GM19328 (cell line): ENCODE results near the gene PDLIM5.

Experiments
- ATAC-seq: cut with Tn5 transposase; IDR thresholded peaks from one replicate; pipeline ENCODE4 v1.9.1; 2021; ENCODE audit warnings: mild to moderate bottlenecking, moderate library complexity; ENCODE audit not compliant: unreplicated experiment

Gene PDLIM5

DNA sequence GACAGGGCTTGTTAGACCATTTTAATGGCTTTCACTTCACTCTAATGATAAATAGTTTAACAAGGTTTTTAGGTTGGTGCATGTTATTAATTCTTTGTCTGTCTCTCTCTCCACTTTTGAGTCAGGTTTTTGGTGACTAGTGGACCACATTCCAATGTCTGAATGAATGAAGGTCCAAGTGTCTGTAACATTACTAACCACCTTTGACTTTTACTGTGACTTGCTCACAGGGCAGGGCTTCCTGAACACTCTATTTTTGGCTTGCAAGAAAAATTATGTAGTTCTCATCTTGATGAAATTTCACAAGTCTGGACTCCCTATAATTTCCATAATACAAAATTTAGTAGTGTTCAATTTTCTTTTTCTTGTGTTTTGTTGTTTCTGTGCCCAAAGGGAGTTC is 227.2 kb downstream of the PDLIM5 start:
- no peak for ATAC-seq

DNA sequence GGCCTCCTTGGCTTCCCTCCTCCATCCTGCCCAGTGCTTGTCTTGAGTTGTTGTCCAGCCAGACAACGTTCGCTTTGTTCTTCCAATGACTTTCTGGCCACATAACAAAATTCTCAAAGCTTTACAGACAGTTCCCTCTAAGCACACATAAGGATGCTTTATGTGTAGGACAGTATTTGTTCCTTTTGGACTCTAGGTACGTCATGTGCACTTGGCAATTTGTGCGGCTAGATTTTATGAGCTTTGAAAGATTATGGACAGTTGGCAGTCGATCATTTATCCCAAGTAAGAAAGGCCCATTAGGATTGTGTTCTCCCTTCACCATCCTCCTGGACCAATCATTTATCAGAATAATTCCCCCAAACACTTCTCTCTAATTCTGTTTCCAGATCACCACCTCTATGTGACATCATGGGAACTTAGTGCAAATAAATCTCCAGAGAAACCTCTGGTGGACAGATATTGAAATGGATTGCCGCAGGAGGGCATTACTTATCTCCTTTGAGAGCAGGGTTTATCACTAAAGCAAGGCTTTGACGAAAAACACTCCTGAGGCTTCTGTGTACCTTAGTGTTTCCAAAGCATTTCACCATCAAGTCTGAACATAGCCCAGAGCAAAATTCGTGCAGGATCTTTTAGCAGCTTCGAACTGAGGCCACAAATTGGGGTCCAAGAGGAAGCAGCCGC is 228.6 kb downstream of the PDLIM5 start:
- no peak for ATAC-seq

DNA sequence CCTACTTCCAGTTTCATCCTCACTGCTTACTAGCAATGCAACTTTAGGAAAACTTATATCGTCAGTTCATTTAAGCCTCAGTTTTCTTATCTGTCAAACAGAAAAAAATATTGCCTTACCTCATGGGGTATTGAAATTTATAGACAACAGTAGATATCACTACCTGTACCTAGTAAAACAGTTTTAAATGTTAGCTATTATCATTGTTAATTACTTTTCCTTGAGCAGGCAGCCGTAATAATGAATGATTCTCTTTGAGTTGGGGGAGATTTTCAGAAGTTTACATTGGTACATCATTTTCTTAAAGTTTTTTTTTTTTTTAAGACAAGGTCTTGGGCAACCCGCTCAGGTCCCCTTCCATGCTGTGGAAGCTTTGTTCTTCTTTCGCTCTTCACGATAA is 234.3 kb downstream of the PDLIM5 start:
- no peak for ATAC-seq

DNA sequence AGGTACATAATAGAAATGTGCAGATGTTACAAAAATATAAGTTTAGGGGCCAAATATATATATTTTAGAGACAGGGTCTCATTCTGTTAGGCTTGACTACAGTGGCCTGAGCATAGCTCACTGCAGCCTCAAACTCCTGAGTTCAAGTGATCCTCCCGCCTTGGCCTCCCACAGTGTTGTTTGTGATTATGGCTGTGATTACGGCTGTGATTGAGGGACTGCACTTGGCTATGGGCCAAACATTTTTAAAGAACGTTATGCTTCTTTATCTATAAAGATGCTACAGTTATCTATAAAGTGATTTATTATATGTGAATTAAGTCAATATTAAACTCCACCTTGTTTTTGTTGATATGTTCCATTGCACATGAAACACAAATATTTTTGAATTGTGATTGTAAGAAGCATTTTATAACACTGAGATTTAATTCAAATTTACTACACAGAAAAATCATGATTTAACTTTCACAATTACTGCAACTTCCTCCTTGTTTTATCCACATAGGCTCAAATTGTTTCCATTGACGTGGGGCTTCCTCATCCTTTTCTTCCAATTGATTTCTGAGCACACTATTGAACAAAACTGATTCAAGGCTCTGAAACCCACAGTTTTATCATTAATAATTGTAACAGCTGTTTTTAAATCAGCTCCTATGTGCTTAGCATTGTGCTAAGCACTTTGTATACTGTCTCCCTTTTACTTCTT is 237.6 kb downstream of the PDLIM5 start:
- ATAC-seq, result no peak

DNA sequence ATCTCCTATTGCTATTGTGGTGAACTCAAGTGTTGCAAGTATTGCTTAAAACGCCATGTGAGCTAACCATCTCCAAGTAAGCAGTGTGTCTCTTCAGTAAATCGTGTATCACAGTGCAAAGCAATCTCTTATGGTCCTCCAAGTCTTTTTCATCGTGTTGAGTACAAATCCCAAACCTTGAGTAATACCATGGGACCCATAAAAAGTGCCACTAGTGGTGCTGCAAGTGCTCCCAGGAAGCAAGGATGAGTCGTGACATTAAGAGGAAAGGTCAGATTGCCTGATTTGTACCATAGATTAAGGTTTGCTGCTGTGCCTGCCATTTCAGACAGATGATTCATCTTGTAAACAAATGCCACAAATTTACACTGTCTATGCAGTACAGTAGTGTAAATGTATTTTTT is 239.1 kb downstream of the PDLIM5 start:
- no peak for ATAC-seq

DNA sequence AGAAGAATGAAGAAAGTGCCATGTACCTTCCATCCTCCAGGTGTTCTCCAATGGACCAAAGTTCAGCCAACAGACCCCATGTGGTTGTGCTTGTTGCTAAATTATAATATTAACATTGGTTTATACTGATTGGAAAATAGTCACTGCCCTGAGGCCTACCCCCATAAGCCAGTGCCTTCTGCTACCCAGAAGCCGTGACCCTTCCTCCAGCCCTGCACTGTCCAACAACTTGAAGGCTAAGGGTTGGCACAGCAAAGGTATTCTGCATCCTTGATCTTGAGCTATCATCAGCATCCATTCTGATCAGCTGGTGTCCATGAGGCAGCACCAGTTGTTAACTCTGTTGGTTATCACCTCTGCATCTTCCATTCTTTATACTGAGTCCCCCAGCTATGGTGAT is 239.8 kb downstream of the PDLIM5 start:
- ATAC-seq, result no peak

DNA sequence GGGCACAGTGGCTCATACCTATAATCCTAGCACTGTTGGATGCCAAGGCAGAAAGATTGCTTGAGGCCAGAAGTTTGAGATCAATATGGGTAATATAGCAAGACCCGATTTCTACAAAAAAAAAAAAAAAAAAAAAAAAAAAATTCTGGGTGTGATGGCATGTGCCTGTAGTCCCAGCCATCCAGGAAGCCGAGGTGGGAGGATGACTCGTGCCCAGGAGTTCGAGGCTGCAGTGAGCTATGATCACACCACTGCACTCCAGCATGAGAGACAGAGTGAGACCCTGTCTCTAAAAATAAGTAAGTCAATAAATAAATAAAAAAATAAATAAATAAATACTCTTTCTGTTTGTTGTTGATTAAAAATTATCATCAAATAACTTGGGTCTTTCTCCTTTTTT is 243.6 kb downstream of the PDLIM5 start:
- no peak for ATAC-seq

DNA sequence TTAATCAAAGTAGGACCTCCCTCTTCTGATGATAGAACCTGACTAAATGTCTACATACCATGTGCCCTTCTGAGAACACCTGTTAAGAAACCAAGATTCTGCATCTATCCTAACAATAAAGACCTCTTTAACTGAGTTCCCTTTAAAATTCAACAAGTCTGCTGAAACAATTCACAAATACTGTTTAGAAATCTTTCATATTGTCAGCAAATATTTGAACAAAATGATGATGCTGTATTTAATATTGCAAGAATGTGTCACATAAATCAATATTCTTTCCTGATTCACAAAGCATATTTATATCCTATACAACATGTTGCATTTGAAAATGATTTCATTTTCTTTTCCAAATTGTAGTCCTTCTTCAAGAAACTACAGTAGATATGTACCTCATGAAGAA is 246.4 kb downstream of the PDLIM5 start:
- no peak for ATAC-seq

DNA sequence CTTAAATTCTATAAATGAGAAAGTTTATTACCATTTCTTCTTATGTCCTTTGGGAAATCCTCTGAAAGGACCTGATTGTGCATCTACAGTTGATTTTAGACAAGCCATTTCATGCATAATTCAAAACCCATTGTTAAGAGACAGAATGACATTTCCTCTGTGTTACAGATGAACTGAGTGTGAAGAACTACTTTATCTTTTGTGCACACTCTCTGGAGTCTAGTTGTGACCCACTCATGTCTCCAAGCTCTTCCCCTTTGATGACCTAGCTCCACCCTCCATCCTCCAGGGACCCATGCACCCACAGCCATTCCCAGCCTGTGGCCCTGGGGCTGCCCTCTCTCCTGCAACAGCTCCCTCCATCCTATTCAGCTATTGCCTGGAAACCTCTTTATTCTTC is 248.6 kb downstream of the PDLIM5 start:
- ATAC-seq, result no peak

DNA sequence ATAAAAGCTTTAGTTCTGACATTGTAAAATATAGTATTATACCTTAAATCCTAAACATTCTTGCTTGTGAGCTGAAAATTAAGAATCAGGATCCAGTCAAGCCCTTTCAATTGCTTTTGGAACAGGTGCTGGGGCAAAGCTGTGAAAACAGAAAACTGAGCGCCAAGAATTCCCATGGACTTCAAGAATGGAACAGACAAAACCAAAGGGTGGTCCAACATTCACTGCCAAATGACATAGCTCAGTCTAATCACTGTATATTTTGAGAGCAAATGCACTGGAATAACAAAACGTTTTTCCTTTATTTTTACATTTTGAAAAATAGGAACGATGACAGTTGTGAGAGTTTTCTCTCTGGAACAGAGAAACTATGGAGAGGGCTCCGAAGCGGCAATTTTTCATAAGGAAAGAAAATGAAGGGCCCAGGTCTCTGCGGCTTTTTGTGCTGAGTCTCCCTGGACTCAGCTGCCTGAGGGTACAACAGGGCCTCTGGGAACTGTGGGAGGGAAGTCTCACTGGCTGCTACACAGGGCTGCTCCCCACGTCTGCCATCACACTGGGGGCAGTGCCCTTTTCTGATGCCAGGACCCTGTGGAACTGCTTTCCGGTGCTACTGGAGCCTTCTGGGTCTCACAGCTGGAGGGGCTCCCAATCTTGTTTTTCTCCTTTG is 250.0 kb downstream of the PDLIM5 start:
- ATAC-seq, result no peak

DNA sequence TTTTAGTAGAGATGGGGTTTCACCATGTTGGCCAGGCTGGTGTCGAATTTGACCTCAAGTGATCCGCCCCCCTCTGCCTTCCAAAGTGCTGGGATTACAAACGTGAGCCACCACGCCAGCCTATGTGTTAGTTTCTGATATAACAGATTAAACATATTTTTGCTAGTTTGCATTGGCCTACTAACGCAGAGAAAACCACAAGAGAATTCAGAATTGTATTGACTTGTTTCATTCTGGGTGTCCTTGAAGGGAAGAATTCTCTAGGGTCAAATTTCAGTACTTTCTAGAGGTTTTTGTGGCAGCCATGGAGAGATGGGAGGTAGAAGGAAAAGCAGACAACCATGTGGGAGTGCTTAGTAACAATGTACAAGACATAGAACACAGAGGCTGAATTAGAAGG is 259.9 kb downstream of the PDLIM5 start:
- no peak for ATAC-seq

DNA sequence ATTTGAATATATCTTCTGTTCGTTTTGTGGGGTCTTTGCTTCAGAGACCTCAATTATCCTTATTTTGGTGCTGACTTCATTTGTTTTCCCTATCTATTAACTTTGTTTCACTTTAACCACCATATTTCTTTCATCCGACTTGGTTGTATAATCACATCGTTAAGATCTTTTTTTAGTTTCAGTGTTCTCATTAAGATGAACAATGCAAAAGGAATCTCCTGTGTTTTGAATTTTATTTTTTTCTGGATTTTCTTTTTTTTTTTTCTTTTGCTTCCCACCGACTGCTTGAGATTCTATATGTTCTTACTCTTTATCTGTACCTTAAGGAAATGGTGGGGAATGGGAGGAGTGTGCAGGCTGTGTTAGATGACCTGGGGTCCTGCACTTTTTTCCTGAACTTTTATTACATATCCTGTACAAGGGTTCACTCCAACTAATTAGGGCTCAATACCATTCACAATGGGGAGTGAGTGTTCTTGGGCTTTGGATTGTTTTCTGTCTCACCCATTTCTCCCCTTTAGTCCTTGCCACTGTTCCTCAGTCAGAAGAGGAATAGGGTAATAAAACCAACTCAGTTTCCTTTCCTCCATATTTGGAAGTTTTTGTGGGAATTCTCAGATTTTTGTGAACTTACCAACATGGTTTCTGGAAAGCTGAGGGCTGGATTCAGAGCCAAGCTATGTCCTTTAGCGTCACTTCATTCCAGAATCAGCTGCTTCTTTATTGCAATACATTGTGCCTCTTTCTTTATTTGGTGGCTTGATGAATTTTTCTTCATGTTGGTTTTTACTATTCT is 262.8 kb downstream of the PDLIM5 start:
- ATAC-seq, result no peak

DNA sequence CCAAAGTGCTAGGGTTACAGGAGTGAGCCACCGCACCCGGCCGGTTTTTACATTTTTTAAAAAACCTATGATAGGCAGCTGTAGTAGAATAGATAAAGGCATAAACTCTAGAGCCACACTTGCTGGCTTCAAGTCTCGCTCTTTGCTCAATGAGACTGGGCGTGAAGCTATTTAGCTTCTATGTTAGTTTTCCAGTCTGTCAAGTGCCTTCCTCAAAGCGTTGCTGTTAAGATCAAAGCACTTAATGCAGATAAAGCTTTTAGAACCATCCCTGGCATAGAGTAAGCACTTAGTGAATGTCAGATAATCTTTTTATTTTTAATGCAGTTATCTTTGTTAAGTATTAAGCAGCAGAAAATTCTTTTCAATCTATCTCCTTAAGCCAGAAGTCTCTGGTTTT is 264.0 kb downstream of the PDLIM5 start:
- no peak for ATAC-seq
